OCI-LY3 (cell line): ENCODE data around the gene BABAM1.

Experiments
- EZH2phosphoT487 ChIP-seq: fragments of 200-600 bp; shearing (Covaris generic); IDR thresholded peaks from 2 replicates; pipeline ENCODE4 v1.6.1; 2018; ENCODE audit warnings: antibody characterized with exemption, mixed run types, low read depth
- TF ChIP-seq, protein P1 (sequence below): fragments of 200-600, 300-600 bp; sonication (generic); IDR thresholded peaks from 2 replicates; pipeline ENCODE4 v1.5.1; 2014; ENCODE audit warnings: antibody characterized with exemption, low read length, low read depth

GRCh38 chr19:17259118-17259780 is 8.0 kb upstream of the BABAM1 start:
- TF ChIP-seq, protein P1, sequence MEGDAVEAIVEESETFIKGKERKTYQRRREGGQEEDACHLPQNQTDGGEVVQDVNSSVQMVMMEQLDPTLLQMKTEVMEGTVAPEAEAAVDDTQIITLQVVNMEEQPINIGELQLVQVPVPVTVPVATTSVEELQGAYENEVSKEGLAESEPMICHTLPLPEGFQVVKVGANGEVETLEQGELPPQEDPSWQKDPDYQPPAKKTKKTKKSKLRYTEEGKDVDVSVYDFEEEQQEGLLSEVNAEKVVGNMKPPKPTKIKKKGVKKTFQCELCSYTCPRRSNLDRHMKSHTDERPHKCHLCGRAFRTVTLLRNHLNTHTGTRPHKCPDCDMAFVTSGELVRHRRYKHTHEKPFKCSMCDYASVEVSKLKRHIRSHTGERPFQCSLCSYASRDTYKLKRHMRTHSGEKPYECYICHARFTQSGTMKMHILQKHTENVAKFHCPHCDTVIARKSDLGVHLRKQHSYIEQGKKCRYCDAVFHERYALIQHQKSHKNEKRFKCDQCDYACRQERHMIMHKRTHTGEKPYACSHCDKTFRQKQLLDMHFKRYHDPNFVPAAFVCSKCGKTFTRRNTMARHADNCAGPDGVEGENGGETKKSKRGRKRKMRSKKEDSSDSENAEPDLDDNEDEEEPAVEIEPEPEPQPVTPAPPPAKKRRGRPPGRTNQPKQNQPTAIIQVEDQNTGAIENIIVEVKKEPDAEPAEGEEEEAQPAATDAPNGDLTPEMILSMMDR: no peak
- TF ChIP-seq EZH2phosphoT487: no peak
